Diencephalon (tissue), 1 donor: Measurements from ENCODE around the gene KATNAL1. TPM values are rescaled to one million over a fixed set of nuclear protein-coding genes. Genes with fewer than 3 reads are reported as not detected.

Experiments used
- small RNA-seq: library from RNA; depleted of rRNA; stranded (forward); fragments of <200 nt; gene quantifications from one replicate; pipeline ENCODE3, GENCODE V24; 2014
- total RNA-seq: library from RNA; depleted of rRNA; stranded (reverse); fragments of >200 nt; gene quantifications from one replicate; pipeline ENCODE4 v1.2.3, GENCODE V29; 2014

Gene KATNAL1
- total RNA-seq, result 62.7 TPM

GRCh38 chr13:30307194-30307970 lies at the start of gene KATNAL1:
Gene KATNAL1, minus strand, starts transcription at chr13:30307551. Its CDS starts 23,774 bp downstream, at chr13:30283777.

Small RNA genes lying within 50 kb of the gene (small RNA-seq; reads per million reads assigned to genes)
- not detected for gene RNU6-64P

Other genes starting within 250 kb of the KATNAL1 start
- 0.92 TPM for gene UBE2L5, start 114.9 kb upstream of the KATNAL1 start, total RNA-seq
- gene HMGB1, start 158.4 kb upstream of the KATNAL1 start, total RNA-seq, result 230 TPM